ENCODE results near the gene ITPR3.

Gene ITPR3

DNA sequence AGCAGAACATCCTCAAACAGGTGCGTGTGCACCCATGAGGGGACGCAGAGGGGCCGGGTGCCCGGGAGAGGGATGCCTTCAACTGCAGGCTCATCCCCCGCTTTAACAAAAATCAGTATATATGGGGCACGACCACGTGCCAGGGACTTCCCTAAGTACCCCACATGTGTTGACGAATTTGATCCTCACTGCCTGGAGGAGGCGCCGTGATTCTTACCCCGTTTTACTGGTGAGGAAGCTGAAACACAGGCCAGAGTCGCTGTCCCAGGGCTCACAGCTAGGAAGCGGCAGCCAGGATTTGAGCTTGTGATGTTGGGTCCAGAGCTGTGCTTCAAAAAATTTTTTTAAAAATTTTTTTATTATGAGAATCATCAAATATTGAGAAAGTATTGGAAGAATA is 44.8 kb downstream of the ITPR3 start:
- H3K4me3 ChIP-seq (ENCODE audit: low read length) = no peak overlapping the region
- TF ChIP-seq, protein P1, sequence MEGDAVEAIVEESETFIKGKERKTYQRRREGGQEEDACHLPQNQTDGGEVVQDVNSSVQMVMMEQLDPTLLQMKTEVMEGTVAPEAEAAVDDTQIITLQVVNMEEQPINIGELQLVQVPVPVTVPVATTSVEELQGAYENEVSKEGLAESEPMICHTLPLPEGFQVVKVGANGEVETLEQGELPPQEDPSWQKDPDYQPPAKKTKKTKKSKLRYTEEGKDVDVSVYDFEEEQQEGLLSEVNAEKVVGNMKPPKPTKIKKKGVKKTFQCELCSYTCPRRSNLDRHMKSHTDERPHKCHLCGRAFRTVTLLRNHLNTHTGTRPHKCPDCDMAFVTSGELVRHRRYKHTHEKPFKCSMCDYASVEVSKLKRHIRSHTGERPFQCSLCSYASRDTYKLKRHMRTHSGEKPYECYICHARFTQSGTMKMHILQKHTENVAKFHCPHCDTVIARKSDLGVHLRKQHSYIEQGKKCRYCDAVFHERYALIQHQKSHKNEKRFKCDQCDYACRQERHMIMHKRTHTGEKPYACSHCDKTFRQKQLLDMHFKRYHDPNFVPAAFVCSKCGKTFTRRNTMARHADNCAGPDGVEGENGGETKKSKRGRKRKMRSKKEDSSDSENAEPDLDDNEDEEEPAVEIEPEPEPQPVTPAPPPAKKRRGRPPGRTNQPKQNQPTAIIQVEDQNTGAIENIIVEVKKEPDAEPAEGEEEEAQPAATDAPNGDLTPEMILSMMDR (IDR thresholded peaks at IDR 0.05; ENCODE audit: insufficient read depth, low read depth, low read length, missing control alignments) = no peak
- DNase-seq (ENCODE audit: low read depth) = no peak

DNA sequence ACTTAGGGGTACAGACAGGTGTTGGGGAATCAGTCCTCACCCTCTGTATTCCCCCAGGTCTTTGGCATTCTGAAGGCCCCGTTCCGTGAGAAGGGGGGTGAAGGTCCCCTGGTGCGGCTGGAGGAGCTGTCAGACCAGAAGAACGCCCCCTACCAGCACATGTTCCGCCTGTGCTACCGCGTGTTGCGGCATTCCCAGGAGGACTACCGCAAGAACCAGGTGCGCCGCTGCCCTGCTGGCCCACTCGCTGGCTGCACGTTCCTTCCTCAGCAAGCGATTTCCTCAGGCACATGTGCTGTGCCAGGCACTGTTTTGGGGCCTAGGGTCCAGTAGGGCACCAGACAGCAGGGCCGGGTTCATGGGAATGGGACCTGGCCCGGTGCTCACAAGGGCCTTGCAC is 46.0 kb downstream of the ITPR3 start:
- no peak overlapping the region for H3K4me3 ChIP-seq (ENCODE audit: low read length)
- DNase-seq (ENCODE audit: low read depth) = no peak
- TF ChIP-seq, protein P1 (IDR thresholded peaks at IDR 0.05; ENCODE audit: insufficient read depth, low read depth, low read length, missing control alignments) = no peak

DNA sequence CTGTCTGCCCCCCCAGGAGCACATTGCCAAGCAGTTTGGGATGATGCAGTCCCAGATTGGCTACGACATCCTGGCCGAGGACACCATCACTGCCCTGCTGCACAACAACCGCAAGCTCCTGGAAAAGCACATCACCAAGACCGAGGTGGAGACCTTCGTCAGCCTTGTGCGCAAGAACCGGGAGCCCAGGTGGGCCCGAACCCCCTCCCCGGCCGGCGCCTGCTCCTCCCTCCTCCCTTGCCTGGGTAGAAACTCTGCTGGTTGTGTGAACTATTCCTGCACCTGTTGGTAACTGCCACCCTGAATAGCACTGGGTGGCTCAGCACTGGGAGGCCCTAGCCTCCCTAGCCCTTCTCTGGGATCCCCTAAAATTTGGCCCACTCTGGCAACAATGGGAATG is 46.7 kb downstream of the ITPR3 start:
- no peak overlapping the region for H3K4me3 ChIP-seq (ENCODE audit: low read length)
- TF ChIP-seq, protein P1 (IDR thresholded peaks at IDR 0.05; ENCODE audit: insufficient read depth, low read depth, low read length, missing control alignments) = no peak
- no peak for DNase-seq (ENCODE audit: low read depth)

DNA sequence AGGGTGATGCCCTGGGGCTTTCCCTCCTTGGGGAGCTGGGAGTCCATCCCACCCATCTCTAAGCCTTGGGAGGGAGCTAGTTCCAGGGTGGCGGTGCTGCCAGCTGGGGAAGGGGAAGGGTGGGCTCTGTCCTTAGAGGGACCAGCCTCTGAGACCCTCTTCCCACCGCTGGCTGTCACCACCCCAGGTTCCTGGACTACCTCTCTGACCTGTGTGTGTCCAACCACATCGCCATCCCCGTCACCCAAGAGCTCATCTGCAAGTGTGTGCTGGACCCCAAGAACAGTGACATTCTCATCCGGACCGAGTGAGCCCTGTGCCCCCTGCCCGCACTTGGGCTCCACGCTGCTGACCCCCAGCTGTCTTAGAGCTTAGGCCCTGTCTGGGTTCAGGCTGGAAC is 47.2 kb downstream of the ITPR3 start:
- no peak for DNase-seq (ENCODE audit: low read depth)
- TF ChIP-seq, protein P1 (IDR thresholded peaks at IDR 0.05; ENCODE audit: insufficient read depth, low read depth, low read length, missing control alignments) = no peak
- H3K4me3 ChIP-seq (ENCODE audit: low read length) = no peak overlapping the region

DNA sequence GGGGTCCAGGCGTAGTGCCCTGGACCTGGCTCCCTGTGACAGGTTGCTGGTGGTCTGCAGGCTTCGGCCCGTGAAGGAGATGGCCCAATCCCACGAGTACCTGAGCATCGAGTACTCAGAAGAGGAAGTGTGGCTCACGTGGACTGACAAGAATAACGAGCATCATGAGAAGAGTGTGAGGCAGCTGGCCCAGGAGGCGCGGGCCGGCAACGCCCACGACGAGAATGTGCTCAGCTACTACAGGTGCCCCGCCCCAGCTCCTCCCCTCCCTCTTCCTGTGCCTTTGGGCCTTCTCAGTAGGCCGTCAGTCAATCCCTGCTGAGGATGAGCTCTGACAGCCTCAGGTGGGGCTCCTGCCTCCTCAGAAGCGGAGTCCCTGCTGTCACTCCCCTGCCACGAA is 47.8 kb downstream of the ITPR3 start:
- DNase-seq (ENCODE audit: low read depth) = peak; percentile 96
- TF ChIP-seq, protein P1 (IDR thresholded peaks at IDR 0.05; ENCODE audit: insufficient read depth, low read depth, low read length, missing control alignments) = no peak

DNA sequence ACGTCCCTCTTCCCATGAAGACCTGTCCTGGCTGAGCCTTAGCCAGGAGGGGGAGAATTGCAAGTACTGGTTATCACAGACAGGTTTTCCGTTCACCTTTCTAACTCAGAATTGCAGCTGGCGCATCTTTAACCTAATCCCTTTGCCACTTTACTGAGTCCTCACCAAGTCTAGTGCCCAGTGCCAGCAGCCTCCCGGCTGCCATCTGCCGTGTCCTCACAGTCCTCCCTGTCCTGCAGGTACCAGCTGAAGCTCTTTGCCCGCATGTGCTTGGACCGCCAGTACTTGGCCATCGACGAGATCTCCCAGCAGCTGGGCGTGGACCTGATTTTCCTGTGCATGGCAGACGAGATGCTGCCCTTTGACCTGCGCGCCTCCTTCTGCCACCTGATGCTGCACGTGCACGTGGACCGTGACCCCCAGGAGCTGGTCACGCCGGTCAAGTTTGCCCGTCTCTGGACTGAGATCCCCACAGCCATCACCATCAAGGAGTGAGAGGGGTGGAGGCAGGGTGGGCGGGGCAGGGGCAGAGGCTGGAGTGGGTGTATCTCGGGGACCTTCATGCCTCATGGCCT is 49.1 kb downstream of the ITPR3 start:
- TF ChIP-seq, protein P1 (IDR thresholded peaks at IDR 0.05; ENCODE audit: insufficient read depth, low read depth, low read length, missing control alignments) = no peak
- DNase-seq (ENCODE audit: low read depth) = no peak
- no peak overlapping the region for H3K4me3 ChIP-seq (ENCODE audit: low read length)

More for the DNA sequence above, 47.8 kb downstream of the ITPR3 start:
- H3K4me3 ChIP-seq (ENCODE audit: low read length) = no peak overlapping the region
